Brain microvascular endothelial cell (primary cell): ENCODE measurements around the gene COL24A1.
"Not testable (repeated sequence)": the region's sequence is repeated elsewhere in the genome, so short reads cannot be mapped to it uniquely, and the experiment has no call there.

Experiments
- DNase-seq: peaks from one replicate; pipeline ENCODE4 v3.0.0-alpha.2; 2020
- H3K27ac ChIP-seq: fragments of 250-450 bp; sonication (Bioruptor Pico); 2 replicates; pipeline ENCODE4 v1.5.1; 2020; ENCODE audit warnings: mild to moderate bottlenecking, moderate library complexity
- H3K27me3 ChIP-seq: fragments of 250-450 bp; sonication (Bioruptor Pico); replicated peaks from 2 replicates; pipeline ENCODE4 v1.5.1; 2020; ENCODE audit warnings: mild to moderate bottlenecking
- H3K36me3 ChIP-seq: fragments of 250-450 bp; sonication (Bioruptor Pico); replicated peaks from 2 replicates; pipeline ENCODE4 v1.5.1; 2020; ENCODE audit warnings: mild to moderate bottlenecking
- H3K4me3 ChIP-seq: 2 replicates; pipeline ENCODE4 v1.5.1; 2011; ENCODE audit warnings: low read depth, mild to moderate bottlenecking, control low read depth, low read length, moderate library complexity
- CTCF ChIP-seq: IDR thresholded peaks from 2 replicates; pipeline ENCODE4 v1.5.1; 2011; ENCODE audit warnings: low read depth, mild to moderate bottlenecking, moderate library complexity, low read length, control low read depth, inconsistent platforms; ENCODE audit errors: missing control alignments
- in situ Hi-C: cut with HindIII; loops from 2 replicates; pipeline ENCODE4 v1.10.0; 2017; ENCODE audit warnings: low sequenced_read_pairs, low pct_ligation_motif_present

The COL24A1 gene

GRCh38 chr1:85743814-85744213, 412.8 kb downstream of the COL24A1 start:
- Histone ChIP-seq H3K27me3 (no peaks in the 10 kb centered on the region), H3K36me3 (no peaks in the 10 kb centered on the region), H3K4me3 (no peak overlapping the region), H3K27ac (no peak overlapping the region)
- no peak for TF ChIP-seq CTCF
- DNase-seq, result no peak
- in situ Hi-C loops, result no loop called here

- in situ Hi-C loops, result no loop called here
- no peak for TF ChIP-seq CTCF
- no peak overlapping the region for H3K27ac ChIP-seq
- no peak overlapping the region for H3K4me3 ChIP-seq
- H3K27me3 ChIP-seq, result no peaks in the 10 kb centered on the region
- DNase-seq, result no peak
- no peaks in the 10 kb centered on the region for H3K36me3 ChIP-seq
Observed at GRCh38 chr1:85734931-85735330, 421.6 kb downstream of the COL24A1 start.

GRCh38 chr1:85718678-85719340, 437.8 kb downstream of the COL24A1 start:
- DNase-seq, result no peak
- Histone ChIP-seq H3K36me3 (no peaks in the 10 kb centered on the region), H3K4me3 (no peak overlapping the region), H3K27ac (no peak overlapping the region), H3K27me3 (no peaks in the 10 kb centered on the region)
- in situ Hi-C loops, result loop anchor here (25.0 kb wide), 1 partner anchor 168 kb away; no protein-coding TSS in a partner anchor
- TF ChIP-seq CTCF, result no peak

- not testable (repeated sequence) for H3K27me3 ChIP-seq, H3K4me3 ChIP-seq, H3K36me3 ChIP-seq, DNase-seq, H3K27ac ChIP-seq
- in situ Hi-C loops, result loop anchor here (25.0 kb wide), 1 partner anchor 173 kb away; no protein-coding TSS in a partner anchor
Observed at GRCh38 chr1:85714418-85715114, 442.0 kb downstream of the COL24A1 start.

GRCh38 chr1:85708829-85709227, 447.7 kb downstream of the COL24A1 start:
- Histone ChIP-seq H3K4me3 (peak overlapping the region; percentile 88), H3K27me3 (no peaks in the 10 kb centered on the region), H3K36me3 (peaks cover 15% of the 10 kb centered on the region), H3K27ac (peak overlapping the region; percentile 12)
- in situ Hi-C loops, result loop anchor here (25.0 kb wide), 1 partner anchor 178 kb away; no protein-coding TSS in a partner anchor
- DNase-seq, result no peak
- no peak for TF ChIP-seq CTCF

- in situ Hi-C loops, result loop anchor here (25.0 kb wide), 1 partner anchor 179 kb away; no protein-coding TSS in a partner anchor
- TF ChIP-seq CTCF, result peak; percentile 57
- Histone ChIP-seq H3K36me3 (peaks cover 15% of the 10 kb centered on the region), H3K27me3 (no peaks in the 10 kb centered on the region), H3K4me3 (peak within 1 kb of the TSS; percentile 88), H3K27ac (peak within 1 kb of the TSS; percentile 65)
- peak; percentile 96 for DNase-seq
Observed at GRCh38 chr1:85707990-85708828, 448.4 kb downstream of the COL24A1 start, which contains the start of gene ZNHIT6. Gene ZNHIT6 (minus strand): TSS chr1:85708433. CDS start chr1:85708284, 149 bp downstream.
